GM10266 (cell line): ENCODE data around the gene C2CD3.

Experiments used
- DNase-seq: peaks from one replicate; pipeline ENCODE4 v3.0.0; 2012; ENCODE audit errors: extremely low spot score
- TF ChIP-seq, protein P1 (sequence below): IDR thresholded peaks from 2 replicates; pipeline ENCODE4 v1.5.1; 2012; ENCODE audit warnings: mild to moderate bottlenecking, low read depth; ENCODE audit not compliant: control insufficient read depth, insufficient read depth; ENCODE audit errors: missing control alignments

C2CD3 gene

DNA sequence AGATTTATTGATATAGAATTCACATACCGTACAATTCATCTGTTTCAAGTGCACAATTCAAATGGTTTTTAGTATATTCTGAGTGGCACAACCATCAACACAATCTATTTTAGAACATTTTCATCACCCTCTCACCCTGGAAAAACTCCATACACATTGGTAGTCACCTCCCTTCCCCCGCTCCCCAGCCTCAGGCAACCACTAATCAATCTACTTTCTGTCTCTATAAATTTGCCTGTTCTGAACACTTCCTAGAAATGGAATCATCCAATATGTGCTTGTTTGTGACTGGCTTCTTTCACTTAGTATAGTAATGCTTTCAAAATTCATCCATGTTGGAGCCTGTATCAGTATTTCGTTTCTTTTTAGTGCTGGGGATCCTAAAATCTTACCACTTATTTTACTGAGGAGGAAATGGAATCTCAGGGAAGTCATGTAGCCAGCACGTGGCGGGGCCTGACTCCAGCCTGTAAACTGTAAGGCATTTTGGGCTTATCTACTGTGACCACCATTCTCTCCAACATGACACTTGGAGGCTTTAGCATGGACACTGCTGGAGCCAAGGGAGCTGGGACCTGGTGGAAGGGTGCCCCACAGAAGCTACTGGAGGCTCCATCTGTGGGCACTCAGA is 161.0 kb downstream of the C2CD3 start:
- DNase-seq, result no peak
- TF ChIP-seq, protein P1, sequence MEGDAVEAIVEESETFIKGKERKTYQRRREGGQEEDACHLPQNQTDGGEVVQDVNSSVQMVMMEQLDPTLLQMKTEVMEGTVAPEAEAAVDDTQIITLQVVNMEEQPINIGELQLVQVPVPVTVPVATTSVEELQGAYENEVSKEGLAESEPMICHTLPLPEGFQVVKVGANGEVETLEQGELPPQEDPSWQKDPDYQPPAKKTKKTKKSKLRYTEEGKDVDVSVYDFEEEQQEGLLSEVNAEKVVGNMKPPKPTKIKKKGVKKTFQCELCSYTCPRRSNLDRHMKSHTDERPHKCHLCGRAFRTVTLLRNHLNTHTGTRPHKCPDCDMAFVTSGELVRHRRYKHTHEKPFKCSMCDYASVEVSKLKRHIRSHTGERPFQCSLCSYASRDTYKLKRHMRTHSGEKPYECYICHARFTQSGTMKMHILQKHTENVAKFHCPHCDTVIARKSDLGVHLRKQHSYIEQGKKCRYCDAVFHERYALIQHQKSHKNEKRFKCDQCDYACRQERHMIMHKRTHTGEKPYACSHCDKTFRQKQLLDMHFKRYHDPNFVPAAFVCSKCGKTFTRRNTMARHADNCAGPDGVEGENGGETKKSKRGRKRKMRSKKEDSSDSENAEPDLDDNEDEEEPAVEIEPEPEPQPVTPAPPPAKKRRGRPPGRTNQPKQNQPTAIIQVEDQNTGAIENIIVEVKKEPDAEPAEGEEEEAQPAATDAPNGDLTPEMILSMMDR, result no peak

DNA sequence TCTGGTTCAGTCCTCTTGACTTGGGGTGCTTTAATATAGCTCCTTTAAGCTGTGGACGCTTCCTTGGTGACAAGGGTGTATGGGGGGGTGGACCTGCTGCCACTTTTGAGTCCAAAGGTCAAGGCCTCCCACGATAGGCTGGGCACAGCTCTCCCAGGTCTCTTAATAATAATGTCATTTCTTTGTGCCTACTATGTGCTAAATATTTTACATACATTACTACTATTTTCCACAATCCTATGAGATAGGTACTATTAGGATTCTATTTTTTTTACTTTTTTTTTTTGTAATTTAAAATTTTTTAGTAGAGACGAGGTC is 161.6 kb downstream of the C2CD3 start:
- DNase-seq, result no peak
- TF ChIP-seq, protein P1, result no peak

DNA sequence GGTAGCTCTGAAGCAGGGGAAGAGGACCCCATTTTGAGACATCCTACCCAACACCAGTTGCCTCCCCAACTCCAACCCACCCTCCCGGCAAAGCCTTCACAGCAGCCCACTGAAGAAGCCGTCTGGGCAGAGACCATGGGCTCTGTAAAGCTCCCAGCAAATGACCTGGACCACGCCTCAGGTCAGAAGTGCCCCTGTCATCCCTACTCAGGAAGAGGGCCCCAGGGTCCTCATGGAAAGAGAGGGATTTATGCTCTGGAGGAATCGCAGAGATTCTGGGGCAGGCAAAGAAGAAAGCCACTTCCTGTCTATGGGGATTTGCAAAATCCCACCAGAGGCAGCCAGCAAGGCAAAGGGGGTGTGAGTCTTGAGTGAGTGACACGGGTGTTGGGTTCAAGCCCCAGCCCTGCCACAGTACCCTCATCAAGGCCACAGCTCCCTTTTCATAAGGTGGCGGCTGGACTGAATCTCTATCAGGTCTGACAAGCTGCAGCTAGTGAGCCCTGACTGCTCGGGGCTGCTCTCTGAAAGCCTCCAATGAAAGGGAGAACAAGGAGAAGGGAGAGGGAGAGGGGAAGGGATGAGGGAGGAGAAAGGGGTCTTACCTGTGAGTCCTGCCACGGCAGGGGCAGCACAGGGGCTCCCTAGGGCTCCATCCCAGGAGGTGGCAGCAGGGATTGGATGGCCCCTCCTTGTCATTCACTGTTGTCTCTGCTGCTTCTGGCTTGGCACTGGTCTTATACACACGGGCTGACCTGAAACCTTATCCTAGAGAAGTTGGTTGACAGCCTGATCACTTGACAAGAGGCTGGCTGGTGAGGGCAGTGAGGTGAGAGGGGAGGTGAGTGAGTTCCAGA is 162.2 kb downstream of the C2CD3 start, which contains the start of gene UCP3:
Gene UCP3 (minus strand): TSS at position 713 of the 857 bp plus-strand sequence. CDS start 2,043 bp downstream, outside the sequence.
- DNase-seq, result no peak

DNA sequence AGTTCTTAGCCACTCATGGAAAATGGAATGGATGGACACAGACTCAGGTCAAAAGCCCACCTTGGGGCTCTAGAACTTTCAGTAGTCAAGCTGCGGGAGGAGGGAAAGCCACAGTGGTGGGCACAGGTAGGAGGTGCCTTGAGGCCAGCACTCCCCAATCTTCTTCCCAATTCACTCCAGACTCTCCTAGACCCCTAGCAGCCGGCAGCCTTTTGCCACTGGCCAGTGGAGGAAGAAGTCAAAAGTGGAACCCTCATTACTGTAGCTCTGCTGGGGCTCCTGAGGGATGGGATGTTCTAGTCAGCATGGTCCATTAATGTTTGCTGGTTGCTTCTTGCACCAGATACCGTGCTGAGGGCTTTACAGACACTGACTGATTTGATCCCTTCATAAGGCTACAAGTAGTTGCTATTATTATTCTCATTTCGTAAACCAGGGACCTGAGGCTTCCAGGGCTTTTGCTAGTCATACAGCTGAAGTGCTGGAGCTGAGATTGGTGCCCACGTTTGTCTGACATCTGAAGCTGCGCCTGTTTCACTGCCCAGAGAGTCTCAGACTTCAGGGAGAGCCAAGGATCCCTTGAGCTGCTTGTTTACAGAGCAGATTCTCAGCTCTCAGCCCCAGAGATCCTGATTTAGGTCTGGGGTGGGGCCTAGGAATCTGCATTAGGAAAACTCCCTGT is 163.0 kb downstream of the C2CD3 start:
- no peak for DNase-seq
- TF ChIP-seq, protein P1, result no peak

More for the DNA sequence above, 162.2 kb downstream of the C2CD3 start, which contains the start of gene UCP3:
- TF ChIP-seq, protein P1, result no peak

DNA sequence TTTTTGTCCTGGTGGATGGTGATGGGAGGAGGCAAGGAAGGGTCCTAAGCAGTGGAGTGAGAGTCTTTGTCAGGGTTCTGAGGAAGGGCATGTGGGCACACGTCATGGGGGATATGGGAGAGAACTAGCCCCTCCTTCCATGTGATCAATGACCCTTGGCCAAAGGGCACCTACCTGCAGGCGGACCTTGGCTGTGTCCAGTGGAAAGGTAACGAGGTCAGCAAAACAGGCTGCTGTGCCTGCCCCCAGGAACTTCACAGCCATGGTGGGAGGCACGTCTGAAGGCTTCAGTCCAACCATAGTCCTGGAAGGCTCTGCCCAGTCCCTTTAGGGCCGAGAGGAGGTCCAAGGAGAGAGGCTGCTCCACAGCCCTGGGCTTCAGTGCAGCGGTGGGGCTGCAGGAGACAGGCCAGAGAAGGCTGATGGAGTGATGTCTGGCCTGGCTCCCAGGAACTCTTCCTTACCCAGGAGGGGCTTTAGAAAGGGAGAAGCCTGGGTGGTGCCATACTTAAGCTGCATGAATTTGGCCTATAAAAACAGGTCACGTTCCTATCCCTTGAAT is 164.0 kb downstream of the C2CD3 start:
- TF ChIP-seq, protein P1, result no peak
- no peak for DNase-seq

DNA sequence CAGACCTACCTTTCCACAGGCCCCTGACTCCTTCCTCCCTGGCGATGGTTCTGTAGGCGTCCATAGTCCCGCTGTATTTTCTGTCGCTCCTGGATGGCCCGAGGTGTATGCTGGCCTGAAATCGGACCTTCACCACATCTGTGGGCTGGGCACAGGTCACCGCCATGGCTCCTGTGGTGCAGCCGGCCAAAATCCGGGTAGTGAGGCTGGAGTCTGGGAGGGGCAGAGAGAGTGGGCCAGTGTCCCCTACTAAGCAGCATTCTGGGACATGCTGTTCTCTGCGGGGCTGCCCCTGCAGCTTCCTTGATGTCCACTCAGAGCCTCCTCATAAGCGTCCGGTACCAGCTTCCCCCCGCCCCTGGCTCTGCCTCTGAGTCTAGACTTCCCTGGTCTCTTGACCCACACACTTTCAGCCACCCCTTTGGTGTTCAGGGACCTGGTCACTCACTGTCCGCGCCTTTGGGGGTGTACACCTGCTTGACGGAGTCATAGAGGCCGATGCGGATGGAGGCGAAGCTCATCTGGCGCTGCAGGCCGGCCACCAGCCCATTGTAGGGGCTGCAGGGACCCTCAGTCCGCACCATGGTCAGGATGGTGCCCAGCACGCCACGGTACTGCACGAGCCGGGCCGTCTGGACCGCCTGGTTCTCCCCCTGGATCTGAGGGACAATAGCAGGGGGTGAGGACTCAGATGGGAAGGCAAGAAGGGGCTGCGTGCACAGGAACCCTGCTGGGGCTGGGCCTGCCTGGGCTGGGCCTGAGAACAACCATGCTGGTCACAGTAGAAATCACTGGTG is 164.9 kb downstream of the C2CD3 start:
- DNase-seq, result no peak
- TF ChIP-seq, protein P1, result no peak
